Fibroblast of peridontal ligament (primary cell): Measurements from ENCODE around the gene PET100.
A peak's percentile ranks its signal among the peaks of the same experiment; 100 is the strongest.

Experiments
- DNase-seq: peaks from one replicate; pipeline ENCODE4 v3.0.0-alpha.2; 2010; ENCODE audit errors: extremely low read depth

Gene PET100

GRCh38 chr19:7650148-7650547 lies 20.6 kb downstream of the PET100 start:
- no peak for DNase-seq

DNA sequence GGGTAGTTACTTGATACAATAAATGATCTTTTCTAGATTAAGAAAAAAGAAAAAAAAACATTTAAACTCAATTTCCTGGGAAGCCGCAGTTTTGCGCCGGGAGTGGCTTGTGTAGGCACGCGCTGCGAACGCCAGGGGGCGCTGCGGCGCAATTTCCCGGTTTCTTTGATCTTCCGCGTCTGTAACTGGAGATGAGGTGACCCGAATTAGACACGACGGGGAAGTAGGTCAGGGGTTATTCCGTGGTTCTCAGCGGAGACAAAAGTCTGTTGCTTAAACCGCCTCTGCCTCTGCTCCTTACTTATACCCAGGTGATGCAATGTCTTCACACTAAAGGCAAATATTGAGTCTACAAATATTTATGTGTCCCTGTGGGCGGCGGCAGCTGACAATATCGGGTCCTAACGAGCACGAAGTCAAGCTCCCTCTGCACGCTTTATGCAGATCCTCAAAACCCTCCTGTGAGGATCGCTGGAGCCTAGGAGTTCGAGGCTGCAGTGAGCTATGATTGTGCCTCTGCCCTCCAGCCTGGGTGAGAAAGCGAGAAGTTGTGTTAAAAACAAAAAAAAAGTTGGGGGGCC lies 22.6 kb downstream of the PET100 start:
- DNase-seq = peak; percentile 71

- no peak for DNase-seq
These were observed 24.8 kb downstream of the PET100 start for GRCh38 chr19:7654401-7654800.

DNA sequence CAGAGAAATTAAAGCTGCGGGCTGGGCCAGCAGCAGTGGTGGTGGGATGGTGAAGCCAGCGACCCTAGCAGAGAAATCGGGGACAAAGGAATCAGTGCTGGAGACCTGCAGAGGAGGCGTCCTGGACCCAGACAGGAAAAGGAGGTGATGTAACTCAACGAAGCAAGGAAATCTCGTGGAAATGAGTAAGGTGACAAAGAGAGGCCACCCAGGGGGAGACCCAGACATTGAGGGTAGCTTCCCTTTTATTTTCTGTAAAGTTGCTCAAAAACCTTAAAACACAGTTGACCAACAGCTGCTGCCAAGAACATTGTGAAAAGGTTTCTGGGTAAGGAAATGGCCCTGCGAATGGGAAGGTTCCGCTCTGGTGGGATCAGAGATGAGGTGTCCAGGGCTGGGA lies 26.0 kb downstream of the PET100 start:
- DNase-seq = no peak

DNA sequence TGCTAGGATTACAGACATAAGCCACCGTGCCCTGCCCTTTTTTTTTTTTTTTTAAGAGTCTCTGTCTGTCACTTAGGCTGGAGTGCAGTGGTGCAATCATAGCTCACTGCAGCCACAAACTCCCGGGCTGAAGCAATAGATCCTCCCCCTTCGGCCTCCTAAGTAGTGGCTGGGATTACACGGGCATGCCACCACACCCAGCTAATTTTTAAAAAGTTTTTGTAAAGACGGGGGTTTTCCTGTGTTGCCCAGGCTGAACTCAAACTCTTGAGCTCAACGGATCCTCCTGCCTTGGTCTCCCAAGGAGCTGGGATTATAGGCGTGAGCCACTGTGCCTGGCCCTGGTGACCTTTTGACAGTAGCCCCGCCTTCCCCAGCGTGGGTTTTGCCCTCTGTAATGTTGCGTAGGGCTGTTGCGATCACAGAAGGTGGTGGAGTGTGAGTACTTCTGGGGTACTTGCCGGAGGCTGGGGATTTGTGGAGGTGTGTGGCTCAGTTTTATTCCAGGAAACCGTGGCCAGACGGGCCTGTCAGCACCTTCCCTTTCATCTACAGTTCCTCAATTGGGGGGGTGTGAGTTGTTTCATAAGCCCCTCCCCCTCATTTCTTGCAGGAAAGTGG lies 27.6 kb downstream of the PET100 start:
- DNase-seq = peak; percentile 23

GRCh38 chr19:7658219-7658686 lies 28.7 kb downstream of the PET100 start:
- peak; percentile 13 for DNase-seq

DNA sequence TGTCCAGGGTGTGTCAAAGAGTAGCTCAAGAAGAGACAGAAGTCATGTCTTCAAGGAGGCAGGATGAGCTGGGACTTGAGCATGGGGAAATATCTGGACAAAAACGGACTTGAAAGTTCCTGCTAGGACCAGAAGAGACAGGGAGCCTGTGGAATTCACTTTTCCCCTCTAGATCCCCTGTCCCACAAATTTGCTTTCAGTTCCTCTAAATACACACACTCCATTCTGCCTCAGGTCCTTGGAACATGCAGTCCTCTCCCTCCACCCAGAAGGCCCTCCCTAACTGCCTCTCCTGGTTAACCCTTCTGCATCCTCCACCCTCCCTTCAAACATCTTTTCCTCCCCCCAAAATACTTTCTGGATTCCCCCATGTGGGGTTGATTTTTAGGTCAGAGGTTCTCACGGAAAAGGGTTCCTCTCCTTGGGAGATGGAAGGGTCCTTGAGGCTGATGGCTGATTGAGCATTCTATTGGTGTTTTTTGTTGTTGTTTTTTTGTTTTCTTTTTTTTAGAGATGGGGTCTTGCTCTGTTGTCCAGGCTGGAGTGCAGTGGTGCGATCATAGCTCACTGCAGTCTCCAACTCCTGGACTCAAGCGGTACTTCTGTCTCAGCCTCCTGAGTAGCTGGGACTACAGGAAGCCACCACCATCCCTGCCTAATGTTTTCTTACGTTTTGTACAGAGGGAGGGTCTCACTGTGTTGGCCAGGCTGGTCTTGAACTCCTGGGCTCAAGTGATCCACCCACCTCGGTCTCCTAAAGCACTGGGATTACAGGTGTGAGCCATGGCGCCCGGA lies 32.3 kb downstream of the PET100 start:
- no peak for DNase-seq

- no peak for DNase-seq
These were observed 33.1 kb downstream of the PET100 start for GRCh38 chr19:7662657-7663056.

GRCh38 chr19:7663706-7664105 lies 34.1 kb downstream of the PET100 start:
- no peak for DNase-seq

- DNase-seq = peak; percentile 88
These were observed 35.5 kb downstream of the PET100 start for GRCh38 chr19:7665076-7665475.

DNA sequence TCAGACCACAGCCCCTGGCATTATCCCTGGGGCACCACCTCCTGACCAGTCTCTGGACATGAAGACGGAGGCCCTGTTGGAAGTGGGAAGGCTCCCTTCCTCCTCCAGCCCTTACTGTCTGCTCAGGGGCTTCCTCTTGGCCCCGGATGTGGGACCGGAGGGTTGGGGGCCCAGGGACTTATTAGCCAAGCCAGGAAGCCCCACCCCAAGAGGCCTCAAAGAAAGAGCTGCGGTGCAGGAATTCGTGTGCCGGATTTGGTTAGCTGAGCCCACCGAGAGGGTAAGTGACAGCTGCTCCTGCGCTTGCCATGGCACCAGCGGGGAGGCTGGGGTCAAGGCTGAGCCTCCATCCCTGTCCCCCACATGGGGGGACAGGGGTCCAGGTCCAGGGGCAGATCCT lies 39.2 kb downstream of the PET100 start, which contains the start of gene RETN:
TSS of gene RETN (plus strand) at position 208 of the 400 bp plus-strand sequence. CDS start 278 bp downstream, outside the sequence.
- DNase-seq = no peak

- DNase-seq = no peak
These were observed 40.0 kb downstream of the PET100 start for GRCh38 chr19:7669641-7670040.

DNA sequence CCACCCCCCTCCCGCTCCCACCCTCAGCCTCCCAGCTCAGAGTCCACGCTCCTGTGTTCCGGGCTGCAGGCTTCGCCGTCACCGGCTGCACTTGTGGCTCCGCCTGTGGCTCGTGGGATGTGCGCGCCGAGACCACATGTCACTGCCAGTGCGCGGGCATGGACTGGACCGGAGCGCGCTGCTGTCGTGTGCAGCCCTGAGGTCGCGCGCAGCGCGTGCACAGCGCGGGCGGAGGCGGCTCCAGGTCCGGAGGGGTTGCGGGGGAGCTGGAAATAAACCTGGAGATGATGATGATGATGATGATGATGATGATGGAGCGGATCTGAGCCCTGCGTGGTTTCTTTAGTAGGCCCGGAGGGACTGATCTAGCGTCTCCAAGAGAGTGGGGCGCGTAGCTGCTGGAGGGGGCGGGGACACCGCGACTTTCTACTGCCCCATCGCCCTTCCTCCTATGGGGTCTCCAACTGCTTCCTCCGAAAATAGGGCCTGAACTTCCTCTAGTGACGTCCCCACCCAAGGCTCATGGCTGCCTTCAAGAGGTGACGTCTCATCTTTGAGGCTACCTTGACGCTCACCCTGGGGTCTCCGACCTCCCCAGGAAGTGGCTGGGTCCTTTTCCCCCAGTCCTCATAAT lies 40.7 kb downstream of the PET100 start:
- DNase-seq = no peak

GRCh38 chr19:7670790-7671189 lies 41.2 kb downstream of the PET100 start:
- DNase-seq = no peak

DNA sequence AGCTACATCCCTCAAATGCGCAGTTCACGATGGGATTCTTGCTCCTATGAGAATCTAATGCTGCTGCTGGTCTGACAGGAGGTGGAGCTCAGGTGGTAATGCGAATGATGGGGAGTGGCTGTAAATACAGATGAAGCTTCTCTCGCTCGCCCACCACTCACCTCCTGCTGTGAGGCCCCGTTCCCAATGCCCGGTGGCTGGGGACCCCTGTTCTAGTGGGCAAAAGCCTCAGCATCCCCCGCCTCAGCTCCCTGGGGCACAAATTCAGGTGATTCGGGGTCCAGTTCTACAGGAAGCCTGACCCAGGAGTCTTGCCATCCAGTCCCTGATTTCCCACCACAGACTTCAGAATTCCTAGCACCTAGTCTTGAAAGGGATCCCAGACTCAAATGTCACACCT lies 42.9 kb downstream of the PET100 start:
- no peak for DNase-seq

GRCh38 chr19:7674010-7675005 lies 44.7 kb downstream of the PET100 start:
- peak; percentile 79 for DNase-seq

GRCh38 chr19:7676376-7676775 lies 46.8 kb downstream of the PET100 start:
- no peak for DNase-seq

DNA sequence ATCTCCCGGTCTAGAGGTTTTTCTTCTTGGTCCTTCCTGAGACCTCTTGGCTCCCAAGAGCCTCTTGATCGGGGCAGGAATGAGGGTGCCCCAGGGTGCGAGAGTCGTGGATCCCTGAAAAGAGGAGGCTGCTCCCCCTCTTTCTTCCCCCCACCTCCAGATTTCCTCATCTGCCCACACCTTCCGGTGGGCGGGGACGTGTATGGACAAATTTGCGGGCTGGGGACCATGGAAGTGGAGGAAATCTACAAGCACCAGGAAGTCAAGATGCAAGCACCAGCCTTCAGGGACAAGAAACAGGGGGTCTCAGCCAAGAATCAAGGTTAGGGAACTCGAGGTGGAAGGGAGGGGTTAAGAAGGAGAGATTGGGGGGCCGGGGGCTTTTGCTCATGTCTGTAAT lies 47.3 kb downstream of the PET100 start, which contains the start of gene MCEMP1:
TSS of gene MCEMP1 (plus strand) at position 237 of the 400 bp plus-strand sequence. CDS start at position 268, 31 bp downstream.
- DNase-seq = no peak

DNA sequence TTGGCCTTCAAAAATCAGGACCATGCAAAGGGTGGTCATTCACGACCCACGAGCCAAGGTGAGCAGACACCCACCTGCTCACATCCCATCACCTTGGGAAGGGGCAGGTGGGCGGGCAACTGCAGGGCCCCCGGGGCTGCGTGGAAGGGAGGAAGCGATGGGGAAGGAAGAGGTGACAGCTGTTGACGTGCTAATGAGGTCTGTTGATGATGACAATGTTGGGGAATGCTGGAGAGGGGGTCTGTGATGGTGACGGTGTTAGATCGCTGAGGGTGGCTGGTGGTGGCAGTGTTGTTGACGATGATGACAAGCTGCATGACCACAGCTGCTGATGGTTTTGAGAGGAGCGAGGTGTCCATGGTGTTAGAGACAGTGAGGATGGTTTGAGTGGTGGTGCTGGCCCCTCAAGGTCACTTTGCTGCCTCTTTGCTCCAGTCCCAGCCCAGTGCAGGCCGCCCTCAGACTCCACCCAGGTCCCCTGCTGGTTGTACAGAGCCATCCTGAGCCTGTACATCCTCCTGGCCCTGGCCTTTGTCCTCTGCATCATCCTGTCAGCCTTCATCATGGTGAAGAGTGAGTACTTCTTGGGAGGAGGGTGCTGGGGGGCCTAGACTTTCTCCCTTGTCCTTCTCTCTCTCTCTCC lies 48.2 kb downstream of the PET100 start:
- DNase-seq = no peak

GRCh38 chr19:7678971-7679751 lies 49.6 kb downstream of the PET100 start:
- DNase-seq = no peak
